Activated T-cell treated with anti-CD3 and anti-CD28 coated beads, Interleukin-2, amount 50 U/mL, for 1 hour (primary cell): ENCODE results near the gene CHST11.

ENCODE experiments used
- DNase-seq: peaks from one replicate; pipeline ENCODE4 v3.0.0-alpha.2; 2020

Gene CHST11

DNA sequence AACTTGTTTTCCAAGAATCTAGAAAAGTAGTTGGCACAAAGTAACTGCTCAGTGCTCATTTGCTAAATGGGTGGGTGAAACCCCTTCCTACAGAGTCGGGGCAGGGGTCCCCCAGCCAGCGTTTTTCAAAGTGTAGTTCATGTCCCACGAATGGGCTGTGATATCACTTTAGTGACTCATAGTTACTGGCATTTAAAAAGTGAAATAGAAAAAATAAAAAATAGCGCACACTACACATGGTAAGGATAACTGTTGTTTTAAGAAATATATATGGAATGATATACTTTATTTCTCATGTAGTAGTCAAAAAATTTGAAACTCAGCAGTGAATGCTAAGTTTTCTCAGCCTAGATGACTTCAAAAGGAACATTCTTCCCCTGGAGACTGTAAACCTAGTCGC, 250.4 kb downstream of the CHST11 start:
- no peak for DNase-seq

DNA sequence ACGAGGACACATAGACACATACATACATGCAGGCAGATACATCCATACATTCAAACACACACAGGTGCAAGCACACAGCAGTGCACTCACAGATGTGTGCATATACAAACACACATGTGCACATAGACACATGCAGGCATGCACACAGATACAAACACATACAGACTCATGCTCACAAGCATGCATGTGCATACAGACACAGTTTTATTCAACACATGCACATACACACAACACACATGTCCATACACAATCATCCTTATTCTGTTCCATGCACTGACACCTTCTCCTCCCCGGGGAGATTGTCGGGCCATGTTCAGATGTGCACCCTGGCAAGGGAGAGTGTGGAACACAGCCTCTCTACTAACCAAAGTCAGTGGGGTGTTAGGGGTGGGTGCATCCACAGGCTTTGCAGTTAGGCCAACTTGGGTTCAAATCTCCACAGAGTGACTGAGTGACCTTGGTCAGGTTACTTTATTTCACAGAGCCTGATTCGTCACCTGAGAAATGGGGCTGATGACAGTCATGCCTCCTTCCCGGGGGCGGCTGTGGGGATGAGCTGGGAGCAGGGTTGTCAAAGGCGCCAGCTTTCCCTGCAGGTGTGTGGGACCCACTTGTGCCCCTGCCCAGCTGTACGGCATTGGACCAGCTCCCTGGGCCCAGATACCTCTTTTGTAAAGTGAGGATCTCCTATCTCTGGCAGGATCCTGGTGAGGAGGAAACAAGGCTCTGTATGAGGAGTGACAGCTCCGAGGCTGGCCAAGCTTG, 251.2 kb downstream of the CHST11 start:
- DNase-seq, result no peak

DNA sequence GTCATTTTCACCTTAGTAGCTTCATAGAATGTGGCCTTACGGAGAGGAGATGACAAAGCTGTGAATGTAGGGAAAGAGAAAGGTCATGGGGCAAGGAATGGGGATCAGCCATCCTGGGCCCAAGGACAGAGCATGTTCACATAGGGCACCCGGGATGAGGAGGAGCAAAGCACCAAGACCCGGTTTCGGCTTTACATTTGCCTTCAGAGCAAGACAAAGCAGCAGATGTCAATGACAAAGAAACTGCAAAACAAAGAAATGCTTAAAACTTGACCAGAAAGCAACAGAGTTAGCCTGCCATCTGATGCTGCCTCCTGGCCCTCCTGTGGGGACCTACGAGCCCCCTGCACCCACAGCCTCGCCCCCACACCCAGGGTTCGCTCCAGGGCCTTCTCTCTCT, 252.1 kb downstream of the CHST11 start:
- no peak for DNase-seq

DNA sequence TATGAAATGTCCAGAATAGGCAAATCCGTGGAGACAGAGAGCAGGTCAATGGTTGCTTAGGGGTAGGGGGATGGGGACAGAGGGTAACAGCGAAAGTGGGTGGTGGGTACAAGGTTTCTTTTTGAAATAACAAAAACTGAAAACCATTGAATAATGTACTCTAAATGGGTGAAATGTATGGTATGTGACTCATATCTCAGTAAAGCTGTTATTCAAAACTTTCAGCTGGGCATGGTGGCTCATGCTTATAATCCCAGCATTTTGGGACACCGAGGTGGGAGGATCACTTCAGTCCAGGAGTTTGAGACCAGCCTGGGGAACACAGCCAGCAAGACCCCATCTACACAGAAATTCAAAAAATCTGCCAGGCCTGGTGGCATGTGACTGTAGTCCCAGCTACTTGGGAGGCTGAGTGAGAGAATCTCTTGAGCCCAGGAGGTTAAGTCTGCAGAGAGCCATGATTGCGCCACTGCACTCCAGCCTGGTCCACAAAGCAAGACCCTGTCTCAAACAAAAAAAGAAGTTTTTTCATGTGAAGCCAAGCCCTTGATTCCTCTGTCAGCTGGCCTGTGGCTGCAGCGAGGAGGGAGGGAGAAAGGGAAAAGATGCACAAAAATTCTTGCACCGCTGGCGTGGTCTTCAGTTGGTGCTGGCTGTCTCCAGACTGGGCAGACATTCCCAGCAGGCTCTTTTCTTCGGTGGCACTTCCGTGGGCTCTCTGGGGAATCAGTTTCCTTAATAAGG, 253.1 kb downstream of the CHST11 start:
- DNase-seq, result no peak

DNA sequence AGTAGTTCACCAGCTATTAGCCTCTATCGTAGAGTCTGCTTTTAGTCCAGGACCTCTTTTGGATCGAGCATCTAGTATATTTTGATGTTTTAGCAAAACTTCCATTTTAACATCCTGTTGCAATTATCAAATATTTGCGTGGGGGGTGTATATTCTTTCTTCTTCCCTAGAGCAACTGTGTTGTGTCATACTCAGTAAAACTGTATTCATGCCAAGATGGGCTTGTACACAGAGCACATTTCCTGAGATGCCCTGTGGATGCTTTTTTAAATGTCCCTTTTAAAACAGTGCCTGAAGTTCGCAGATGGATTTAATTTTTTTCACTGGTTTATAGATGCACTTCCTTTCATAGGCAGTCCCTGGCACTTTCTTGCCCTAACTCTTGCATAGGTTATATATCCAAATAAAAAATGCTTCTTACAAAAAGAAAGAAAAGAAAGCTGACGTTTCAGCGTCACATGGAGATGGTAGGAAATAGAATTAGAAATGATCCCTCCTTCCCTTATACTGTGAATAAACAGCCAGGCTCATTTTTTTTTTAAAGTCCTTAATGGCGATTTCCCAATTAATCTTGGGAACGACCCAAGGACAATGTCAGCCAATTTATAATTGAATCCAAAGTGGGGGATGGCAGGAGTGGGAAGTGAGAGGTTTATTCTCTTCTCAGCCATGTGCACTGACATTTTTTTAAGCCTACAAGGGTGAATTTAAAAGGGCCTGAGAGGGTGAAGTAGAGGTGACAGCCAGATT, 254.4 kb downstream of the CHST11 start:
- no peak for DNase-seq

DNA sequence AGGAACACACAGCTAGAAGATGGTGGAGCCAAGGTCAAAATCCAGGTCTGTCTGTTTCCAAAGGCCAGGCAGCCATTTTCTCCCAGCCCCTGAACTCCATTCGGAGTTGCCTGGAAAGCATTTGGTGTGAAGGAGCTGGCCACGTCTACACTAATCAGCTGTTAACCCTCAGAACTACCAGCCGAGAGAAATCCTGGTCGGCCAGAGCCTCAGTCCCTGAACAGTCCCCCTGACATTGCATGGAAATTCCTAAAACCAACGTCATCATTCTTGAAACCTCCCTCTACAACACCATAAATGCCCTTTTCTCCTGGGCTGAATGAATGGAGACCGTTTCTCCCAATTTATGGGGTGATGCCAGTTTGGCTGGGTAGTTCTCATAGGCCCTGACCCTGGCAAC, 255.7 kb downstream of the CHST11 start:
- no peak for DNase-seq

DNA sequence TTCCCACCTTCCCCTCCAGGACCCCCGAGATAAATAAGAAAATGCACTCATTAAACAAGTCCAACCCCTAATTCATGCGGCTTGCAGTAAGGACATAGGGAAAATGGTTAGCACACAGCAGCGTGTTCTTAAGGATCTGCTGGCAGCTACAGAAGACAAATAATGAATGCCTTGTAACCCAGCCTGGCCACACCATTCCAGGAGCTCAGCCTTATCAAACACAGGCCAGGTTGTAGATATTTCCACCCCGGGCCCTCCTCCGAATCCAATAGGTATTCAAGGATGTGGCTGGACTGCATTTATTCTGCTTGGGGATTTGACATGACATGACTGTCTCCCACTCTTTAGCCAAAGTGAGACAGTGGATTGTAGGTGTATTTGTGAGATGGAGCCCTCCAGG, 256.2 kb downstream of the CHST11 start:
- DNase-seq, result no peak

DNA sequence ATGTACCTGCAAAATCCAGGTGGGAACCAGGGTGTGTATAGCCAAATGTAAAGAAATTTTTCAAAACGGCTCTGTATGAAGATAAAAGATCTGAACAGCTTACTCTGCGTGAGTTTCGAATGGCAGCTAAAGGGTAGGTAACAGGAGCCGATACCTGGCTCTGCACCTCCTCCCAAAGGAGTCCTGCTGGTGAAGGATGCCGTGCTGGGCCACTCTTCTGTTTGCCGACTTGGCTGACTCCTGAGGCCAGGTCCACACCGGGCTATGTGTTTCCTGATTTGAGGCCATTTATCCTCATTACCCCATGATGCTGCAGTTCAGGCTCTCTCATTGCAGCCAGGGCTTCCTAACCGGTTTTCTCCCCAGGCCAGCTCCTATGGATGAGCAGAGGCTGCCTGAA, 256.7 kb downstream of the CHST11 start:
- no peak for DNase-seq

DNA sequence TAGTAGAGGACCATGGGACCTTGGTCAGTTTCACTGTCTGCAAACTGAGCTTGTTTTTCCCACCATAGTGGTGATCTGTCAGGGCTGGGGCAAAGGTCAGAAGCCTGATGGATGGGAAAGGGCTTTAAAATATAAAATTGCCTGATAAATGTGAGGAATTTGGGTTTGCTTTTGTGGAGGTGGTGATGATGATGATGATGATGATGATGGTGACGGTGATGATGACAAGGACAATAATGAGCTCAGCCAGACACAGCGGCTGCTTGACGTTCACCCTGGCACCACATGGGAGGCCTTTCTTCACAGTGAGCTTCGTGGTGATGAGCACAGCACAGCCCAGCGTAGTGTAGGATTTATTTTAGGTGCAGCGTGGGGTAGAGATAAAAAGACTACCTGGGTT, 257.6 kb downstream of the CHST11 start:
- DNase-seq, result no peak

DNA sequence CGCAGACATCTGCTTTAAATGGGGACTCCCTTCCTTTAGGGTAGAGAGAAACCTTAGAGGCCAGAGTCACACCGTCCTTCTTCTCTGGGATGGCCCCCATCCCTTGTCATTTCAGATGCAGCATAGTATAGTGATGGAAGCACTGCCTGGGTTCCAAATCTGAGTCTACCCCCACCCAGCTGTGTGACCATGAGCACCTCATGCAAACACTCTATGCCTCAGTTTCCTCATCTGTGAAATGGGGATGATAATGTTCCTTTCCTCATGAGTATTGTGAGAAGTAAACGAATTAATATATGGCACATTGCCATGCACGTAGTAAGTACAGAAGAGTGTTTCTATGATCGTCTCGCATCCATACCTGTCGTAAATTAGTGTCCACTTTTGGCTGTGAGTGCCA, 259.4 kb downstream of the CHST11 start:
- no peak for DNase-seq

DNA sequence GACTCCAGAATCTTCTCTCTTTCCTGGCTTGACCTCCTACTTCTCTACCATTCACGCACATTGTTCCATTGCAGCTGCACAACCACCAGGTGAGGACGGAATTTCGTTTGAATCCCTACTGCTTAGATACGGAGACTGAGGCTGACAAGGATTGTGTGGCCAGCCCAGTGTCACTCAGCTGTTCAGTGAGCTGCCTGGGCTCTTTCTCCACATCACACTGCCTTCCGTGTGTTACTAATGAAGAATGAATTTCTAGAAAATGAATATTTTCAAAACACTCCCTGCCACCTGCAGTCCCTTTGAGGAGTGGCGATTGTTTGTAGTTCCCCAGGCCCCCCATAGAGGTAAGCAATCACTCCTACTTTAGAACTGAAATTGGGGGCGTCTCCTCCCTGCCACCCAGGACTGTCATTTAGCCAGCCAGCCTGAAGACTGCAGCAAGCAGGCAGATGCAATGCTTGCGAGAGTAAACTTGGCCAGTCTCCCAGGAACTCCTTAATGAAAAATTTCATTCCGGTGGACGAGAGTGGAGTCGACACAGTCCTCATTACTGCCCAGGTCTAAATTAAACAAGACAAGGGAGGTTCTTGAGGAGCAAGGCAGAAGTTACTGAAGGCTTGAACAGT, 261.7 kb downstream of the CHST11 start:
- DNase-seq, result no peak

DNA sequence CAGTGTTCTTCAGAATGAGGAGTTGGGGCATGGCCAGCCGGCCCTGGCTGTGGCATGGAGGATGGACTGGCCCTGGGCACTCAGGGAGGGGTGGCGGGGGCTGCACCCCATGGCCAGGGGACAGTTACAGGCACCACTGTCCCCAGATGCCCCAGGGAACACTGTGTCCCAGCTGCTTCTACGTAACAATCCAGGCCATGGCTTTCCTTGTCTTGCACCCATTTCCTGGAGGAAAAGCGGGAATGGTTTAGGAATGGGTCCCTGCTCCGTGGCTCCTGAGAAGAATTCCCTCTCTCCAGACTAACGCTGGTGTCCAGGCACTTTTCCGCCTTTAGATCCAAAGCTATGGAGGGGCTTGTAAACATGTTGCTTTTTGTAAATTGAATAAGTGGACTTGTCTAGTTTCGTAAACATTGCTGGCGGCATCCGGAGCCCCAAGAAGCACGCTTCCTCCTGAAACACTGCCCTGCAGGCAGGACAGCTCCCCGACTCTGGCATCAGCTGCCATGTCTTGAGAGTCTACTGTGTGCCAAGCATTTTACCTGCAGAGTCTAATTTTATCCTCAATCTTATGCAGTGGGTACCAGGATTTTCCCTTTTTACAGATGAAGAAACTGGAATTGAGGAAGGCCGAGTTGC, 263.1 kb downstream of the CHST11 start:
- no peak for DNase-seq

DNA sequence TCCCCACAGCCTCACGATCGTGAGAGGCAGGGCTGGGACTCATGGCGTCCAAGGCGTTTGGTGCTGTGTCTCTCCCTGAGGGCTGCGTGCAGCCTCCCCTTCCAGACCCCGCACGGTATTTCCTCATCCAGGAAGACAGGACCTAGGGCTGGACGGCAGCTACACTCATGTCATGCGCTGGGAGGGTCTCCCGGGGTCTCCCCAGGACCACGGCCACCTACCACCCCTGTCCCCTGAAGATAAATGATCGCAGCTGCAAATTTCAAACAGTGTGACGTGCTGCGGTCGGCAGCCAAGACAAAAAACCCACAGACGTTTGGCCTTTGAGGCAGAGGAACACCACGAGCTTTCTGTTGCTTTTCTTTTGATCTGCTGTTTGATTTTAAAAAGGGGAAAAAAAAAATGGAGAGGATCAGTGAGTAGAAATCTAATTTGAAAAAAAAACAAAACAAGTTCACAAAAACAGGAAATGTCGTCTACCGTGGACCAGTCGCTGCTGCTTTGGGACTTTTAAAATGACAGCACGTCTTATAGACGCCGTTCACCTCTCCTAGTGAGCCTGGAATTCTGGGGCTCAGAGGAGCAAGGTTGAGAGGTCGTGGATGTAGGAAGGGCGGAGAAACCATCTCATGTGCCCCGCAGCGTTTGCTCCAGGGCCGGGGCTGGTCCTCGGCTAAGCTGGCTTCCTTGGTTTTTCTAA, 263.7 kb downstream of the CHST11 start:
- peak; percentile 76 for DNase-seq

DNA sequence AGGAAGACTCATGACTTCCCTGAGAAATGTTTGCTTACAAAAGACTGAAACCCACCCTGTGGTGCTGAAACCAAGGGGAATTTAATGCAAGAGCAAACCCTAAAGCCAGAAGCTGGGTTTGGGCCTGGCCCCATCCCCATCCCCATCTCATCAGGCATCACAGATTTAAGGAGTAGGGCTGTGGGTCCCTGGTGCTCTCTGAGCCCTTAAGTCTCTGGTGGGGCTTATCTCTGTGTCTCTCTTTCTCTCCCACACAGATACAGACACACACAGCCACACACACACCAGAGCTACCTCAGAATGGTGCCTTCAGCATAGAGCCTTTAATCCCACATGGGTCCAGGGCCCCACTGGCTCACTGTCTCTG, 264.3 kb downstream of the CHST11 start:
- DNase-seq, result peak; percentile 39

DNA sequence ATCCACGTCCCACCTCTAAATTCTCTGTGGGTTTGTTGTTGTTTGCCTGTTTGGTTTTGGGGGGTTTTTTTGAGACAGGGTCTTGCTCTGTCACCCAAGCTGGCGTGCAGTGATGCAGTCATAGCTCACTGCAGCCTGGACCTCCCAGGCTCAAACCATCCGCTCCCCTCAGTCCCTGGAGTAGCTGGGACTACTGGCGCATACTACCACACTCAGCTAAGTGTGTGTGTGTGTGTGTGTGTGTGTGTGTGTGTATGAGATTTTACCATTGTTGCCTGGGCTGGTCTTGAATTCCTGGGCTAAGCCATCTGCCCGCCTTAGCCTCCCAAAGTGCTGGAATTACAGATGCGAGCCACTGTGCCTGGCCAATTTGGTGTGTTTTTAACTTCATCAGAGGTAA, 265.2 kb downstream of the CHST11 start:
- DNase-seq, result no peak

DNA sequence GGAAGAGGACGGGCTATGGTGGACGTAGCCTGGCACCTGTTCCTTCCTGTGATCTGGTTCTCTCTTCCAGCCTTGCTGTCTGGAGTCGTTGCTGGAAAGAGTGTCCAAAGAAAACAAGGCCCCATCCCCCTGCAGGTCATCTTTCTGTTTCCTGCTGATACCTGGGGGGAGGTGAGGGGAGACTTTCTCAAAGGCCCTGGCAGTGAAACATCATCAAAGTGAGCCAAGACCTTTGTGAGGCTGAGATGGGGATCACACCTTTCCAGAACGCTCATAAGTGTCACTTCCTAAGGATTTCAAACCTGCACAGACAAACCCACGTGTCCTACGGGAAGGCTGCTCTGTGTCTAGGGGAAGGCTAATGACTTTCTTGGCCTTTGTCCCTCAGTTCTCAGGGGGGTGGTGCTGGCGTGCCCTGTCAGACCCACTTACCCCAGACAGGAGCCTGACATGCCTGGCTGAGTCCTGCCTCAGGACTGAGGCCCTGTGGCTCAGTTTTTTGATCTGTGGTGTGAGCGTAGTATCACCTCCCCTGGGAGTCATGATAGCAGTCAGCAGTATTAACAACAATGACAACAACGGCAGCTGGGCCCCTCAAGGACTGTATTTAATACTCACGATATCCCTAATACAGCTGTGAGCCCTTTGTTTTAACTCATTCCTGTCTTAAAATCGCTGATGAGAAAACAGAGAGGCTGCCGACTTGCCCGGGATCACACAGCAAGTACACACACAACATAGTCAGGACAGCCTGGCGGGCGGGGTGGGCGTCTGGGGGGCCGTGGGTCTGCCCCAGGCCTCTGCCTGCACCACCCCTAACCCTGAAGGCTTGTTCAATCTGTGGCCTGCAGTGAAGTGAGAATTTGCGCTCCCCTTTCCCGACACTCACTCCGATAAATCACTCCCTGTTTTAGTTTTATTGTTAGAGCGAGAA, 266.1 kb downstream of the CHST11 start:
- no peak for DNase-seq

DNA sequence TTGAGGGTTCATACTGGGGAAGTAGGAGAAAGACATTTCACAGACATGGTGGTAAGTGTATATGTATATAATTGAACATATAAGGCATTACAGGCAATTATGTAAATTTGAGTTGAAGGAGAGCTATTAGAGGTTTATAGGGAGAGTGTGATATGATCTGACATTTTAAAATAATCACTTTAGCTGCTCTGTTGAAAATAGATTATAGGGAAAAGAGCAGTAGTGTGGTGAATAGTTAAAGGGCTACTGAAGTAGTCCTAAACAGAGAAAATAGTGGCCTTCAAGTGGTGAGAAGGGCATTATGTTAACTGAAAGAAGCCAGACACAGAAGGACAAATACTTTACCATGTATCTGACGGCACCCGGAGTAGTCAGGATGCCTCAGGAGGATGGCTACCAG, 267.1 kb downstream of the CHST11 start:
- DNase-seq, result no peak

DNA sequence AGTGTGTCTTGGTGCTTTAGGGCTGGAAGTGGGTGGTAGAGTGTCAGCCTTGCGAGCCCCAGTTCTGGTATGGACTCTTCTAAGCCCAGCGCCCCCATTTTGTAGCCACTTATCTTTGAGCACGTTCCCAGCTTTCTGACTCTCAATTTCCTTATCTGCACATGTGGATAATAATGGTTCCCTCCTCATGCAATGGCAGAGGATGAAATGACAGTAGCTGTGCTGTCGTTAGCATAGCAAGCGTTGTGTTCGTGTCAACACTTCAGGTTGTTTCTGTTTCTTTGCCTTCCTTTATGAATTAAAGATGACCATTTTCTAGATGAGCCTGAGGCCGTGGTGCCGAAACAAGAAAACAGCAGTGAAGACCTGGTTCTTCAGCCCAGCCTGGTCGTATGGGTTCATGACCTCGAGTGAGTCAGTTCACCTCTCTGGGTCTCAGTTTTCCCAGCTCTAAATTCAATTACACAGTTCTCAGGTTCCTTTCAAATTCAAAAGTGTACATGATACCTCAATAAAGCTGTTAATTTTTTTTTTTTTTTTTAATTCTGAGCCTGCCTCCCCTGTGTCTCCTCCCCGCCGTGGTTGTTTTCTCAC, 268.3 kb downstream of the CHST11 start:
- no peak for DNase-seq

DNA sequence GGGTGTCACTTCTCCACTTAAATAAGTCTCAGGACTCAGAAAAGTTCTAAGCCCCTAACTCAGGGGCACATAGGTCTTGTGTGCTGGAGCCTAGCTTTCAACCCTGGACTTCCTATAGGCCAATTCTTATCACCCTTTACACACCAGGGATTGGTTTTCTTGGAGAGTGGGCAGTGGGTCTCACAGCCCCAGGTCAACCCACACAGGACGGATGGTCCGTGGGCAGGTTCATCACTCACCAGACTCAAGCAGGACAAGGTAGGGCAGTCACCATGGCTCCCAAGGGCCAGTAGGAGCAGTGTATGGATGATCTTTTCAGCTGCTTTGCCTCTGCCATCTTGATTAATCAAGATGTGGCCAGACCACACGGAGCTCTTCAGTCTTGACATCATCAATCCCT, 268.9 kb downstream of the CHST11 start:
- no peak for DNase-seq

DNA sequence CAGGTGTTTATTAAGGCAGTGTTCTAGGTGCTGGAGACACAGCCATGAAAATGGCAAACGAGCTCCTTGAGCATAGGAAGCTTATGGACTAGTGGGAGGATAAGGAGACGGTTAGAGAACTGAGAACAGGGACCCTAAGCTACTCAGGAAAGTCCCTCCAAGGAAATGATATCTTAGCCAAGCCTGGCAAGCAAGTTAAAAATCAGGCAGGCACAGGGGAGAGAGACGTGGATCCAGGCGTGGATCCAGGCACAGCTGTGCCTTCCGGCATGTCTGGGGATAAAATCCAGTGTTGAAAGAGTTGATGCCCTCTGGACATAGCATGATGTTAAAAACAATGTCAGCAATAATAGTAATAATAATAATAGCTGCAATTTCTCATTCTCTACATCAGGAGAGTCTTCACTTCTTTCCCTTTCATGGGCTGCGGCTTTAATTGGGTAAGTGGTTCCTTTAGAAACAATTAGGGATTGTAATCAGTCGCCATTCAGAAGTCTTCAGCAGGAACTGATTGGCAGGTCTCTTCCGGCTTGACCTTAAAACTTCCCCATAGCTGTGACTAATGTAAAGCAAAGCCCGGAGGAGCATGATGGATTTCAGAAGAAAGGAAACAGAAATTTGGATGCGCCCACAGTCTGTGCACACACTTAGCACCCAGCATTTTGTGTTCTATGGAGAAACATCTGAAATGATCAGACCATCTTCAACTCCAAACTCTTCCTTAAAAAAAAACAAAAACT, 271.1 kb downstream of the CHST11 start:
- DNase-seq, result no peak
